H7 (cell line): ENCODE measurements around the gene JAK1. TPM values are rescaled to one million over a fixed set of nuclear protein-coding genes. Genes with fewer than 3 reads are reported as not detected.

Experiments
- DNase-seq: peaks from one replicate; pipeline ENCODE4 v3.0.0; 2012
- H3K27me3 ChIP-seq: 2 replicates; pipeline ENCODE4 v1.6.0; 2011; ENCODE audit warnings: mild to moderate bottlenecking, low read length; ENCODE audit not compliant: control insufficient read depth, insufficient read depth
- H3K36me3 ChIP-seq: replicated peaks from 2 replicates; pipeline ENCODE4 v1.5.1; 2011; ENCODE audit warnings: low read length; ENCODE audit not compliant: control insufficient read depth, insufficient read depth
- H3K4me3 ChIP-seq: 2 replicates; pipeline ENCODE4 v1.5.1; 2011; ENCODE audit warnings: low read depth, mild to moderate bottlenecking, control low read depth, low read length, moderate library complexity; ENCODE audit not compliant: insufficient read depth
- total RNA-seq: library from RNA; depleted of rRNA; stranded (reverse); fragments of >200 nt; shearing (Covaris generic); gene quantifications from 2 replicates; pipeline ENCODE4 v1.2.3, GENCODE V29; 2014

Gene JAK1
- total RNA-seq, 1 experiment from 2014 or later, result 36.7 TPM

DNA sequence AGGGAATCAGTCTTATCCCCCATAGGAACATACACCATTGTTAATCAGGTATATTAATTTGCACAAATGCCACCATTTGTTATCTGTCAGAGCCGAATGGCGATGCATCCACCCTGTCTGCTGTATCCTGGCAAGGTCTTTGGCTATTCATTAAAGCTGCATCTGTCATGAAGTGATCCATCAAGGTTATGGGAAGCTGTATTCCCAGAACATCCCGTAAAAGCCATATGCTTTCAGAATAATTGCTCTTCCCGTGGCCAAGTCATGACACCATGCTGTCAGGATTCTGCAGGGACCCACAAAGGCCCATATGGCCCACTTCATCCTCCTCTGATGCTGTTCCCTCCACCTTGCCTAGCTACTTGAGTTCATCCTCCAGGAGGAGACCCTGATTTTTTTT, 117.5 kb downstream of the JAK1 start:
- H3K27me3 ChIP-seq, result no peaks in the 10 kb centered on the region
- peaks cover 8% of the 10 kb centered on the region for H3K36me3 ChIP-seq
- no peak for DNase-seq
- H3K4me3 ChIP-seq, result no peak overlapping the region

DNA sequence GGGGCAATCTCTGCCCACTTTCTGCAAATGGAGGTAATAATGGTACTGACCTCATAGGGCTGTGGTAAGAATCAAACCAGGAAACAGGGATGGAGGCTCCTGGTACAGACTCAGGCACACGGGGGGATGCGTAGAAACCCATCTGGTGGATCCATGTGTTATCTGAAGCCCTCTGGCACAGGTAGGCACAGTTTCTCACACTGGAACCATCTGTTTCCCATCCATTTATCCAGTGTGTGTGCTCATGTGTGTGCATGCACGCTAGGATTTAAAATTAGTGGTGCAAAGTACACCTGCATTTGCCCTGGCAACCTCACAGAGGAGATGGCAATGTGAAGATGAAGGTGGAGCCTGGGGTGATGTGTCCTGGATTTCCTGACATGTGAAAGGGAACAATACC, 118.2 kb downstream of the JAK1 start:
- DNase-seq, result peak; percentile 16
- Histone ChIP-seq H3K27me3 (no peaks in the 10 kb centered on the region), H3K4me3 (no peak overlapping the region), H3K36me3 (peaks cover 9% of the 10 kb centered on the region)

DNA sequence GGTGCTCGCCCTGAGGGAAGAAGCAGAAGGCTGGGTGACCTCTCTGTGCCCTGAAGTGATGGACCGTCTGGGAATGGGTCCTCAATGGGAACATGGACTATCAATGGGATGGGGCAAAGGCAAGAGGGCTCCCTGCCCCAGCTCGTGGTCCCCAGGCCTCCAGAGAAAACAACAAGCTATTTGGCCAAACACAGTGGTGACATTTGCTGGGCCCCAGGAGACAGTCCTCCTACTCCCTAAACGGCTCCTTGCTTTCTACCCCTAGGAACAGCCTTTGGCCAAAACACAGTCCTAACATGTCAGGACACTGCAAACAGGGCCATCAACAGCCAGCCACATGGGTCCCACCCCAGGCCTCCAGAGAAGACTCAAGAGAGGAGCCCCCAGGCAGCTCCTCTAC, 118.7 kb downstream of the JAK1 start:
- Histone ChIP-seq H3K27me3 (no peaks in the 10 kb centered on the region), H3K36me3 (peaks cover 9% of the 10 kb centered on the region), H3K4me3 (no peak overlapping the region)
- peak; percentile 15 for DNase-seq

DNA sequence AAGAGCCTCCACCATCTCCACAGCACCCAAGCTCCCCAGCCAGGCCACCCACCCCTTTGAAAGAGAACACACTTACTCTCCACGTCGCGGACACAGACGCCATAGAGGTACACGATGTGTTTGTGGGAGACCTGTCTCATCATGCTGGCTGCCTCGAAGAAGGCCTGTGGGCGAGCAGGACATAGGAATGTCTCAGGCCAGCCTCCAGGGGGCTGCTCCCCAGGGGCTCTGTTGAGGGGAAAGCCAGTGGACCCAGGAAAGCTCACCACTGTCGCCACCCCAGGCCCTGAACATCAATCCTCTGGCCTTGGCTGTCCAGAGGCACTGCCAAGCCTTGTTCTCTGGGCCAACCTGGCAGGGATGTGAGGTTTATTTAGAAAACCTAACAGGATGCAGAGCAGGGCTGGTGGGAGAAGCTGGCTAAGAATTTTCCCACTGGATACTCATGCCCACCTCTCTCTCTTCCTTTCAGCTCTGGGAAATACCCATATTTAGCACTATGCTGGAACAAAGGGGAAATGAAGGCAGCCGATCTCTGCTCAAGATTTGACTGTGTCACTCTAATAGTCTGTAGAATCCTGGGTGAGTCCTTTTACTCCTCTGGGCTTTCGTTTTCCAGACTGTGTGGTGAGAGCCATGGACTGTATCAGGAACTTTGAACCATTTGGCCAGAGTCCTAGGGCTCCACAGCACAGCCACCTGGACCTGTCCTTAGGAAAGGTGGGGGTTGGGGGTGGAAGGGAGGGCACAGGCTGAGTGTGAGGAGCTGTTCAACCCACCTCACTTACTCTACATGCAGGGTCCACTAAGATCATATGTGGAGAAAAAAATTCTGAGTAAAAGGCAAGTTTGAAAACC, 119.5 kb downstream of the JAK1 start:
- H3K4me3 ChIP-seq, result no peak overlapping the region
- no peaks in the 10 kb centered on the region for H3K27me3 ChIP-seq
- peak; percentile 21 for DNase-seq
- peaks cover 9% of the 10 kb centered on the region for H3K36me3 ChIP-seq

- no peaks in the 10 kb centered on the region for H3K27me3 ChIP-seq
- H3K36me3 ChIP-seq, result peaks cover 10% of the 10 kb centered on the region
- no peak for DNase-seq
- no peak overlapping the region for H3K4me3 ChIP-seq
Observed at GRCh38 chr1:64845831-64846425, 120.4 kb downstream of the JAK1 start.

- DNase-seq, result peak; percentile 18
- Histone ChIP-seq H3K36me3 (peaks cover 8% of the 10 kb centered on the region), H3K27me3 (no peaks in the 10 kb centered on the region), H3K4me3 (no peak overlapping the region)
Observed at GRCh38 chr1:64844609-64845008, 121.7 kb downstream of the JAK1 start.

- DNase-seq, result peak; percentile 16
- Histone ChIP-seq H3K27me3 (no peaks in the 10 kb centered on the region), H3K36me3 (peaks cover 9% of the 10 kb centered on the region)
Observed at GRCh38 chr1:64844175-64844574, 122.2 kb downstream of the JAK1 start.

GRCh38 chr1:64843675-64844074, 122.7 kb downstream of the JAK1 start:
- H3K4me3 ChIP-seq, result no peak overlapping the region
- H3K27me3 ChIP-seq, result no peaks in the 10 kb centered on the region
- H3K36me3 ChIP-seq, result peaks cover 9% of the 10 kb centered on the region
- no peak for DNase-seq

More at GRCh38 chr1:64844175-64844574, 122.2 kb downstream of the JAK1 start:
- H3K4me3 ChIP-seq, result no peak overlapping the region

- no peak for DNase-seq
- Histone ChIP-seq H3K4me3 (no peak overlapping the region), H3K27me3 (no peaks in the 10 kb centered on the region), H3K36me3 (peaks cover 11% of the 10 kb centered on the region)
Observed at GRCh38 chr1:64842224-64842623, 124.1 kb downstream of the JAK1 start.

- no peak for DNase-seq
- Histone ChIP-seq H3K27me3 (no peaks in the 10 kb centered on the region), H3K4me3 (no peak overlapping the region), H3K36me3 (peaks cover 14% of the 10 kb centered on the region)
Observed at GRCh38 chr1:64841330-64842065, 124.9 kb downstream of the JAK1 start.

DNA sequence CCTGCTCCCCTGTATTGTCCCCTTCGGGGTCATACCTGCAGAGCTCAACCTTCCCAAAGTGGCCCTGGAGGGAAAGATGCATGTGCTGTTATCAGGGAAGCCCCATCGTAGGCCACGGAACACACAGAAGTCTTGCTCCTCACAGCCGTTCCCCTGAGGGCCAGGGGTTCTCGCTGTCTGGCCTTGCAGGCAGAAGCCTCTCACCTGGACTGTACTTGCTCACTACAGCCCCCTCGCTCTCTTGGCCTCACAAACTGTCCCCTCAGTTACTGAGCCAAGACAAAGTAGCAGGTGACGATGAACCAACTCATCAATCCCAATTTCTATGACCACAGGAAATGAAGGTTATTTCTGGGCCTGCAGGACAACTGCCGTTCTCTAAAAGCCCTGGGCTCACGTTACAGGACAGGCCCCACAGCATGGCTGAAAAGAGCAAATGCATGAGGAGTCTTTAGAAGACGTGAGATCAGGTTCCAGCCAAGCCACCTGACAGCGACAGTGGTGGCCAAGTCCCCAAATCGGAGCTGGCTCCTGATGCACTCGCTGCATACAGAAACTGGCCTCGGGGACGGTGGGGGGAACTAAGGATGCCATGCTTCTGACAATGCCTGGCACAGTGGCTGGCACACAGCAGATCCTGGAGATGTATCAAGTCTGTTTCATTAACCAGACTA, 126.5 kb downstream of the JAK1 start:
- Histone ChIP-seq H3K4me3 (no peak overlapping the region), H3K36me3 (peaks cover 14% of the 10 kb centered on the region), H3K27me3 (no peaks in the 10 kb centered on the region)
- DNase-seq, result no peak

- Histone ChIP-seq H3K36me3 (peaks cover 14% of the 10 kb centered on the region), H3K4me3 (no peak overlapping the region), H3K27me3 (no peaks in the 10 kb centered on the region)
- DNase-seq, result no peak
Observed at GRCh38 chr1:64839261-64839660, 127.1 kb downstream of the JAK1 start.

- Histone ChIP-seq H3K4me3 (no peak overlapping the region), H3K27me3 (no peaks in the 10 kb centered on the region), H3K36me3 (peaks cover 10% of the 10 kb centered on the region)
- DNase-seq, result no peak
Observed at GRCh38 chr1:64838486-64838885, 127.9 kb downstream of the JAK1 start.

- Histone ChIP-seq H3K4me3 (no peak overlapping the region), H3K27me3 (no peaks in the 10 kb centered on the region), H3K36me3 (peaks cover 10% of the 10 kb centered on the region)
- DNase-seq, result no peak
Observed at GRCh38 chr1:64836802-64837201, 129.5 kb downstream of the JAK1 start.
